ENCODE measurements around the gene STX5. TPM values are rescaled to one million over a fixed set of nuclear protein-coding genes. Genes with fewer than 3 reads are reported as not detected.

The STX5 gene
- total and polyA plus RNA-seq, 9 of the 15 experiments (the other 6 are each of a cell fraction or from before 2014, with no cell fraction given) = 2.8 to 28.6 (median 23.7) TPM

GRCh38 chr11:62863687-62864335, 32.0 kb upstream of the STX5 start:
- DNase-seq (ENCODE audit: extremely low read depth in 1 of 4, low spot score in 3 of 4) (no peak), ATAC-seq (no peak), FAIRE-seq (no peak)
- no peak overlapping the region for H3K4me2 ChIP-seq (ENCODE audit: insufficient read depth, low read length)
- no peak overlapping the region for H3K4me3 ChIP-seq
- no peak overlapping the region for H3K9ac ChIP-seq (ENCODE audit: insufficient read depth in 1 of 2, low read depth in 2 of 2, low read length in 2 of 2)
- intact Hi-C loops (cut with micrococcal nuclease) (loop anchor here (2.0 to 5.0 kb wide), 3 partner anchors 17 to 137 kb away; partner anchors contain the start of genes HNRNPUL2, NXF1, SLC3A2 and TTC9C), in situ Hi-C loops (cut with MboI) (loop anchor here (25.0 kb wide), 1 partner anchor 477 kb away; no protein-coding TSS in a partner anchor)
- peaks cover 96% of the 10 kb centered on the region for H3K79me2 ChIP-seq (ENCODE audit: control insufficient read depth, insufficient read depth, low read length)
- no peaks in the 10 kb centered on the region for H3K9me3 ChIP-seq (replicated peaks; ENCODE audit: control insufficient read depth, insufficient read depth, low read depth, low read length)
- no peaks in the 10 kb centered on the region for H3K9me1 ChIP-seq (ENCODE audit: control insufficient read depth, insufficient read depth, low read length)
- peaks cover 22 to 28% of the 10 kb centered on the region in 2 experiments; a peak in 4 of 5 replicates for H3K4me1 ChIP-seq (replicated peaks in 1 of 2; ENCODE audit: control insufficient read depth in 2 of 2, insufficient read depth in 2 of 2, low read length in 2 of 2)
- BruUV-seq (replicated peaks) = no TSS peak
- no peak overlapping the region for H2AFZ ChIP-seq (ENCODE audit: low read depth, low read length)
- ChIA-PET POLR2A (interaction anchor here (0.6 to 7.2 kb wide), 10 partner anchors 9 to 450 kb away, joined by 3 to 45 read pairs (median 8); partner anchors contain the start of genes SLC3A2 and WDR74), CTCF (ENCODE audit: low intra/inter-chr PET ratio) (interaction anchor here (4.1 kb wide), 1 partner anchor 77 kb away, joined by 51 read pairs; the partner anchor contains the start of gene TMEM179B)
- H4K20me1 ChIP-seq (replicated peaks; ENCODE audit: control insufficient read depth, insufficient read depth, low read length) = peaks cover 13% of the 10 kb centered on the region
- 71% methylated on average over 4 of the region's 4 CpGs for WGBS (ENCODE audit: insufficient coverage, low coverage, missing lambda C conversion rate)
- peaks cover 61% of the 10 kb centered on the region for H3K36me3 ChIP-seq (ENCODE audit: control insufficient read depth, insufficient read depth, low read length)
- no peak overlapping the region for H3K27ac ChIP-seq (ENCODE audit: extremely low read depth, low read depth, low read length)
- H3K27me3 ChIP-seq (ENCODE audit: control insufficient read depth in 2 of 2, insufficient read depth in 2 of 2, low read length in 2 of 2) = no peaks in the 10 kb centered on the region
- no peak for TF ChIP-seq MIER1 (IDR thresholded peaks at IDR 0.05; ENCODE audit: low read depth)
- TF ChIP-seq ZNF408 (CRISPR knock-in tag; IDR thresholded peaks at IDR 0.05; ENCODE audit: low read depth) = no peak
- TF ChIP-seq MTA1 (IDR thresholded peaks at IDR 0.05; ENCODE audit: borderline replicate concordance) = no peak
- no peak for TF ChIP-seq ZNF407 (IDR thresholded peaks at IDR 0.05; ENCODE audit: low read depth)
- no peak for TF ChIP-seq HLTF (IDR thresholded peaks at IDR 0.05)
- no peak for TF ChIP-seq SRSF9 (IDR thresholded peaks at IDR 0.05; ENCODE audit: borderline replicate concordance, low read depth, low read length)
- no peak for TF ChIP-seq CREB1 (IDR thresholded peaks at IDR 0.05)
- no peak for TF ChIP-seq CREB1 (CRISPR knock-in tag; IDR thresholded peaks at IDR 0.05)
- no peak for TF ChIP-seq ZNF707 (CRISPR knock-in tag; conservative IDR thresholded peaks at IDR 0.05)
- TF ChIP-seq ILF3 (IDR thresholded peaks at IDR 0.05; ENCODE audit: borderline replicate concordance) = no peak
- TF ChIP-seq GTF2F1 (IDR thresholded peaks at IDR 0.05; ENCODE audit: low read depth, low read length) = no peak
- TF ChIP-seq MYNN (IDR thresholded peaks at IDR 0.05) = no peak
- TF ChIP-seq MYNN (CRISPR knock-in tag; IDR thresholded peaks at IDR 0.05) = no peak
- TF ChIP-seq PPARD (CRISPR knock-in tag; IDR thresholded peaks at IDR 0.05) = no peak
- TF ChIP-seq RHOXF2B (CRISPR knock-in tag; conservative IDR thresholded peaks at IDR 0.05) = no peak
- no peak for TF ChIP-seq RNF2 (IDR thresholded peaks at IDR 0.05)
- no peak for TF ChIP-seq FOXJ3 (CRISPR knock-in tag; IDR thresholded peaks at IDR 0.05)

All from K562 (cell line).